HEK293 (cell line): ENCODE measurements around the gene DVL1.

Source experiments
- KLF1 ChIP-seq: fragments of 450-650 bp; formaldehyde crosslinking; IDR thresholded peaks from 2 replicates; pipeline ENCODE4 v1.5.1; 2016; ENCODE audit warnings: missing biosample characterization, missing genetic modification characterization
- KLF17 ChIP-seq: fragments of 450-650 bp; formaldehyde crosslinking; IDR thresholded peaks from 2 replicates; pipeline ENCODE4 v1.5.1; 2016; ENCODE audit warnings: missing biosample characterization, missing genetic modification characterization
- KLF7 ChIP-seq: fragments of 450-650 bp; formaldehyde crosslinking; IDR thresholded peaks from 2 replicates; pipeline ENCODE4 v1.5.1; 2016; ENCODE audit warnings: missing biosample characterization, missing genetic modification characterization, borderline replicate concordance
- KLF8 ChIP-seq: fragments of 450-650 bp; formaldehyde crosslinking; IDR thresholded peaks from 2 replicates; pipeline ENCODE4 v1.5.1; 2016; ENCODE audit warnings: missing biosample characterization, missing genetic modification characterization
- PRDM2 ChIP-seq: fragments of 450-650 bp; formaldehyde crosslinking; IDR thresholded peaks from 2 replicates; pipeline ENCODE4 v1.5.1; 2016; ENCODE audit warnings: missing biosample characterization, missing genetic modification characterization, borderline replicate concordance
- ZBTB1 ChIP-seq: fragments of 450-650 bp; formaldehyde crosslinking; IDR thresholded peaks from 2 replicates; pipeline ENCODE4 v1.5.1; 2016; ENCODE audit warnings: missing biosample characterization, missing genetic modification characterization
- ZBTB17 ChIP-seq: fragments of 450-650 bp; formaldehyde crosslinking; IDR thresholded peaks from 2 replicates; pipeline ENCODE4 v1.5.1; 2016; ENCODE audit warnings: missing biosample characterization, missing genetic modification characterization
- ZBTB20 ChIP-seq: fragments of 450-650 bp; formaldehyde crosslinking; IDR thresholded peaks from 2 replicates; pipeline ENCODE4 v1.5.1; 2016; ENCODE audit warnings: missing biosample characterization, missing genetic modification characterization
- ZBTB8A ChIP-seq: fragments of 450-650 bp; formaldehyde crosslinking; IDR thresholded peaks from 2 replicates; pipeline ENCODE4 v1.5.1; 2016; ENCODE audit warnings: missing biosample characterization, missing genetic modification characterization
- ZFHX2 ChIP-seq: fragments of 450-650 bp; formaldehyde crosslinking; conservative IDR thresholded peaks from 2 replicates; pipeline ENCODE4 v1.5.1; 2016; ENCODE audit warnings: missing biosample characterization, missing genetic modification characterization
- ZNF10 ChIP-seq: fragments of 450-650 bp; formaldehyde crosslinking; IDR thresholded peaks from 2 replicates; pipeline ENCODE4 v1.5.1; 2017; ENCODE audit warnings: missing biosample characterization, missing genetic modification characterization
- ZNF132 ChIP-seq: fragments of 450-650 bp; formaldehyde crosslinking; IDR thresholded peaks from 2 replicates; pipeline ENCODE4 v1.5.1; 2017; ENCODE audit warnings: missing biosample characterization, missing genetic modification characterization, borderline replicate concordance
- ZNF133 ChIP-seq: fragments of 450-650 bp; formaldehyde crosslinking; IDR thresholded peaks from 2 replicates; pipeline ENCODE4 v1.5.1; 2016; ENCODE audit warnings: missing biosample characterization, missing genetic modification characterization
- ZNF155 ChIP-seq: fragments of 450-650 bp; formaldehyde crosslinking; IDR thresholded peaks from 2 replicates; pipeline ENCODE4 v1.5.1; 2016; ENCODE audit warnings: missing biosample characterization, missing genetic modification characterization
- ZNF280C ChIP-seq: fragments of 450-650 bp; formaldehyde crosslinking; IDR thresholded peaks from 2 replicates; pipeline ENCODE4 v1.5.1; 2016; ENCODE audit warnings: missing biosample characterization, missing genetic modification characterization
- ZNF311 ChIP-seq: fragments of 450-650 bp; formaldehyde crosslinking; IDR thresholded peaks from 2 replicates; pipeline ENCODE4 v1.5.1; 2017; ENCODE audit warnings: missing biosample characterization, missing genetic modification characterization, borderline replicate concordance
- ZNF549 ChIP-seq: fragments of 450-650 bp; IDR thresholded peaks from 2 replicates; pipeline ENCODE4 v1.5.1; 2018; ENCODE audit warnings: missing biosample characterization, missing genetic modification characterization, mild to moderate bottlenecking, inconsistent platforms, moderate library complexity
- ZNF610 ChIP-seq: fragments of 450-650 bp; formaldehyde crosslinking; IDR thresholded peaks from 2 replicates; pipeline ENCODE4 v1.5.1; 2016; ENCODE audit warnings: missing biosample characterization, missing genetic modification characterization, borderline replicate concordance
- ZNF639 ChIP-seq: fragments of 450-650 bp; formaldehyde crosslinking; IDR thresholded peaks from 2 replicates; pipeline ENCODE4 v1.5.1; 2016; ENCODE audit warnings: missing biosample characterization, missing genetic modification characterization
- ZNF747 ChIP-seq: fragments of 450-650 bp; formaldehyde crosslinking; IDR thresholded peaks from 2 replicates; pipeline ENCODE4 v1.5.1; 2016; ENCODE audit warnings: missing biosample characterization, missing genetic modification characterization
- ZNF776 ChIP-seq: fragments of 450-650 bp; formaldehyde crosslinking; IDR thresholded peaks from 2 replicates; pipeline ENCODE4 v1.5.0; 2017; ENCODE audit warnings: missing biosample characterization, missing genetic modification characterization, borderline replicate concordance
- ZNF792 ChIP-seq: fragments of 450-650 bp; formaldehyde crosslinking; IDR thresholded peaks from 2 replicates; pipeline ENCODE4 v1.5.1; 2016; ENCODE audit warnings: missing biosample characterization, missing genetic modification characterization
- TF ChIP-seq, protein P1 (sequence below): fragments of 450-650 bp; formaldehyde crosslinking; IDR thresholded peaks from 2 replicates; pipeline ENCODE4 v1.5.1; 2016; ENCODE audit warnings: missing biosample characterization, missing genetic modification characterization, borderline replicate concordance
- TF ChIP-seq, protein P2 (sequence below): fragments of 450-650 bp; formaldehyde crosslinking; IDR thresholded peaks from 2 replicates; pipeline ENCODE4 v1.5.1; 2016; ENCODE audit warnings: missing biosample characterization, missing genetic modification characterization
- TF ChIP-seq, protein P3 (sequence below): fragments of 450-650 bp; formaldehyde crosslinking; IDR thresholded peaks from 2 replicates; pipeline ENCODE4 v1.5.1; 2017; ENCODE audit warnings: missing biosample characterization, missing genetic modification characterization

The DVL1 gene

GRCh38 chr1:1353389-1354151 lies 4.4 kb upstream of the DVL1 start (continued):
- TF ChIP-seq ZNF747 (no peak), ZBTB17 (tag by site-specific recombination) (no peak), KLF17 (peak; percentile 48), ZNF610 (0 out of 2 replicates have a peak, but pooled peaks have one; percentile 30), ZNF132 (tag by site-specific recombination) (no peak), ZNF311 (tag by site-specific recombination) (no peak), ZFHX2 (peak; percentile 83), ZNF155 (tag by site-specific recombination) (no peak), ZNF280C (tag by site-specific recombination) (no peak), PRDM2 (tag by site-specific recombination) (no peak), ZBTB8A (peak; percentile 60), ZNF639 (tag by site-specific recombination) (no peak), ZNF549 (tag by site-specific recombination) (no peak), KLF1 (peak; percentile 45; the same call in 1 of the 2 replicates), ZNF133 (tag by site-specific recombination) (no peak), KLF7 (tag by site-specific recombination) (no peak), ZBTB1 (tag by site-specific recombination) (no peak), ZNF792 (tag by site-specific recombination) (no peak), ZNF10 (tag by site-specific recombination) (peak; percentile 65), ZNF776 (tag by site-specific recombination) (no peak), KLF8 (peak; percentile 58; the same call in 1 of the 2 replicates), ZBTB20 (tag by site-specific recombination) (peak; percentile 81)
- TF ChIP-seq, protein P1, sequence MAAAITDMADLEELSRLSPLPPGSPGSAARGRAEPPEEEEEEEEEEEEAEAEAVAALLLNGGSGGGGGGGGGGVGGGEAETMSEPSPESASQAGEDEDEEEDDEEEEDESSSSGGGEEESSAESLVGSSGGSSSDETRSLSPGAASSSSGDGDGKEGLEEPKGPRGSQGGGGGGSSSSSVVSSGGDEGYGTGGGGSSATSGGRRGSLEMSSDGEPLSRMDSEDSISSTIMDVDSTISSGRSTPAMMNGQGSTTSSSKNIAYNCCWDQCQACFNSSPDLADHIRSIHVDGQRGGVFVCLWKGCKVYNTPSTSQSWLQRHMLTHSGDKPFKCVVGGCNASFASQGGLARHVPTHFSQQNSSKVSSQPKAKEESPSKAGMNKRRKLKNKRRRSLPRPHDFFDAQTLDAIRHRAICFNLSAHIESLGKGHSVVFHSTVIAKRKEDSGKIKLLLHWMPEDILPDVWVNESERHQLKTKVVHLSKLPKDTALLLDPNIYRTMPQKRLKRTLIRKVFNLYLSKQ (tag by site-specific recombination) = no peak
- TF ChIP-seq, protein P2, sequence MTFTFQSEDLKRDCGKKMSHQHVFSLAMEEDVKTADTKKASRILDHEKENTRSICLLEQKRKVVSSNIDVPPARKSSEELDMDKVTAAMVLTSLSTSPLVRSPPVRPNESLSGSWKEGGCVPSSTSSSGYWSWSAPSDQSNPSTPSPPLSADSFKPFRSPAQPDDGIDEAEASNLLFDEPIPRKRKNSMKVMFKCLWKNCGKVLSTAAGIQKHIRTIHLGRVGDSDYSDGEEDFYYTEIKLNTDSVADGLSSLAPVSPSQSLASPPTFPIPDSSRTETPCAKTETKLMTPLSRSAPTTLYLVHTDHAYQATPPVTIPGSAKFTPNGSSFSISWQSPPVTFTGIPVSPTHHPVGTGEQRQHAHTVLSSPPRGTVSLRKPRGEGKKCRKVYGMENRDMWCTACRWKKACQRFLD (tag by site-specific recombination) = no peak
- TF ChIP-seq, protein P3, sequence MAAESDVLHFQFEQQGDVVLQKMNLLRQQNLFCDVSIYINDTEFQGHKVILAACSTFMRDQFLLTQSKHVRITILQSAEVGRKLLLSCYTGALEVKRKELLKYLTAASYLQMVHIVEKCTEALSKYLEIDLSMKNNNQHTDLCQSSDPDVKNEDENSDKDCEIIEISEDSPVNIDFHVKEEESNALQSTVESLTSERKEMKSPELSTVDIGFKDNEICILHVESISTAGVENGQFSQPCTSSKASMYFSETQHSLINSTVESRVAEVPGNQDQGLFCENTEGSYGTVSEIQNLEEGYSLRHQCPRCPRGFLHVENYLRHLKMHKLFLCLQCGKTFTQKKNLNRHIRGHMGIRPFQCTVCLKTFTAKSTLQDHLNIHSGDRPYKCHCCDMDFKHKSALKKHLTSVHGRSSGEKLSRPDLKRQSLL = no peak
